ENCODE data around the gene SLC44A5.
"Not testable (repeated sequence)": the region's sequence is repeated elsewhere in the genome, so short reads cannot be mapped to it uniquely, and the experiment has no call there.

GRCh38 chr1:75354267-75354666 lies 256.6 kb downstream of the SLC44A5 start:
- not testable (repeated sequence) for TF ChIP-seq CTCF, POLR2A (IDR thresholded peaks at IDR 0.05)
